Parathyroid adenoma (tissue), 2 donors: ENCODE data around the gene POLR1A.
A peak's percentile ranks its signal among the peaks of the same experiment; 100 is the strongest.

Experiments used
- H2AFZ ChIP-seq: fragments of 300-600 bp; sonication (generic); one replicate; pipeline ENCODE4 v1.7.0; 2017; ENCODE audit warnings: antibody characterized with exemption, mild to moderate bottlenecking
- H3K27ac ChIP-seq: fragments of 300-600 bp; sonication (generic); one replicate; pipeline ENCODE4 v1.7.0; 2017
- H3K27me3 ChIP-seq: fragments of 300-600 bp; sonication (generic); one replicate; pipeline ENCODE4 v1.7.0; 2017; ENCODE audit warnings: low read length; ENCODE audit not compliant: control insufficient read depth, insufficient read depth
- H3K36me3 ChIP-seq: fragments of 300-600 bp; sonication (generic); one replicate; pipeline ENCODE4 v1.7.0; 2017; ENCODE audit warnings: low read length; ENCODE audit not compliant: control insufficient read depth, insufficient read depth
- H3K4me1 ChIP-seq: fragments of 300-600 bp; sonication (generic); one replicate; pipeline ENCODE4 v1.7.0; 2017; ENCODE audit warnings: control low read depth
- H3K4me2 ChIP-seq: fragments of 300-600 bp; sonication (generic); one replicate; pipeline ENCODE4 v1.7.0; 2017; ENCODE audit warnings: low read length
- H3K4me3 ChIP-seq: fragments of 300-600 bp; sonication (generic); one replicate; pipeline ENCODE4 v1.7.0; 2017; ENCODE audit warnings: low read depth, low read length
- H3K79me2 ChIP-seq: fragments of 300-600 bp; sonication (generic); one replicate; pipeline ENCODE4 v1.7.0; 2017; ENCODE audit warnings: control low read depth
- H3K9ac ChIP-seq: fragments of 300-600 bp; sonication (generic); one replicate; pipeline ENCODE4 v1.7.0; 2017; ENCODE audit warnings: mild to moderate bottlenecking
- H3K9me3 ChIP-seq: fragments of 300-600 bp; sonication (generic); one replicate; pipeline ENCODE4 v1.7.0; 2017; ENCODE audit warnings: low read length; ENCODE audit not compliant: control insufficient read depth
- CTCF ChIP-seq: fragments of 300-600 bp; sonication (generic); IDR thresholded peaks from one replicate; pipeline ENCODE4 v1.7.0; 2017; ENCODE audit warnings: antibody characterized with exemption, mild to moderate bottlenecking
- donor health status: primary hyperparathyroidism.

The POLR1A gene

GRCh38 chr2:86105252-86105968, at the start of gene POLR1A:
Gene POLR1A (minus strand): TSS chr2:86105886. CDS start chr2:86105776, 110 bp downstream.
- H3K9ac ChIP-seq, result peak within 1 kb of the TSS; percentile 9
- H3K79me2 ChIP-seq, result peaks cover 49% of the 10 kb centered on the region
- TF ChIP-seq CTCF, result peak; percentile 9
- no peaks in the 10 kb centered on the region for H3K9me3 ChIP-seq
- H3K4me1 ChIP-seq, result peaks cover 5% of the 10 kb centered on the region
- H2AFZ ChIP-seq, result peak within 1 kb of the TSS; percentile 77
- no peaks in the 10 kb centered on the region for H3K27me3 ChIP-seq
- no peaks in the 10 kb centered on the region for H3K36me3 ChIP-seq
- H3K4me3 ChIP-seq, result peak within 1 kb of the TSS; percentile 95
- peak within 1 kb of the TSS; percentile 82 for H3K4me2 ChIP-seq
- peak within 1 kb of the TSS; percentile 80 for H3K27ac ChIP-seq

GRCh38 chr2:86150502-86150901, 44.8 kb upstream of the POLR1A start:
- no peak for TF ChIP-seq CTCF
- H3K79me2 ChIP-seq, result no peaks in the 10 kb centered on the region
- H3K4me1 ChIP-seq, result no peaks in the 10 kb centered on the region
- no peak overlapping the region for H3K4me3 ChIP-seq
- no peaks in the 10 kb centered on the region for H3K27me3 ChIP-seq
- H3K9ac ChIP-seq, result no peak overlapping the region
- H3K9me3 ChIP-seq, result no peaks in the 10 kb centered on the region
- H2AFZ ChIP-seq, result no peak overlapping the region
- no peak overlapping the region for H3K27ac ChIP-seq
- H3K4me2 ChIP-seq, result no peak overlapping the region
- H3K36me3 ChIP-seq, result no peaks in the 10 kb centered on the region

DNA sequence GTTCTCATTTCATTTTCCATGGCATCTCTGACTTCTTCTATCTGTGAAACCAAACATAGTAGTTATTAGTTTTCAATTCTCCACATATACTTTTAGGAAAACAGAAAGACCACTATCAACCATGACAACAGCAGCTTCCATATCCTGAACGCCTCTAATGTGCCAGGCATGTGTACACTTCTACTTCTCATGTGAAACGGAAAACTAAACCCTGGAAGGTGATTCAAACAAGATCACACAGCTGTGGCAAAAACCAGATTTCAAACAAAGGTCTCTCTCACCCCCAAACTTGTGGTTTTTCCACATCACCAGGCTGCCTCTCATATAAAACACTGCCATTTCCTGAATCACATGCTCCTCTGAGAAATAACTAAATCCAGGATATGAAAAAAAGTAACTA, 42.1 kb upstream of the POLR1A start:
- Histone ChIP-seq H3K27me3 (no peaks in the 10 kb centered on the region), H3K9ac (no peak overlapping the region), H3K79me2 (no peaks in the 10 kb centered on the region), H3K4me1 (no peaks in the 10 kb centered on the region), H3K27ac (no peak overlapping the region), H3K4me3 (no peak overlapping the region), H2AFZ (no peak overlapping the region), H3K36me3 (no peaks in the 10 kb centered on the region), H3K4me2 (no peak overlapping the region), H3K9me3 (no peaks in the 10 kb centered on the region)
- no peak for TF ChIP-seq CTCF

DNA sequence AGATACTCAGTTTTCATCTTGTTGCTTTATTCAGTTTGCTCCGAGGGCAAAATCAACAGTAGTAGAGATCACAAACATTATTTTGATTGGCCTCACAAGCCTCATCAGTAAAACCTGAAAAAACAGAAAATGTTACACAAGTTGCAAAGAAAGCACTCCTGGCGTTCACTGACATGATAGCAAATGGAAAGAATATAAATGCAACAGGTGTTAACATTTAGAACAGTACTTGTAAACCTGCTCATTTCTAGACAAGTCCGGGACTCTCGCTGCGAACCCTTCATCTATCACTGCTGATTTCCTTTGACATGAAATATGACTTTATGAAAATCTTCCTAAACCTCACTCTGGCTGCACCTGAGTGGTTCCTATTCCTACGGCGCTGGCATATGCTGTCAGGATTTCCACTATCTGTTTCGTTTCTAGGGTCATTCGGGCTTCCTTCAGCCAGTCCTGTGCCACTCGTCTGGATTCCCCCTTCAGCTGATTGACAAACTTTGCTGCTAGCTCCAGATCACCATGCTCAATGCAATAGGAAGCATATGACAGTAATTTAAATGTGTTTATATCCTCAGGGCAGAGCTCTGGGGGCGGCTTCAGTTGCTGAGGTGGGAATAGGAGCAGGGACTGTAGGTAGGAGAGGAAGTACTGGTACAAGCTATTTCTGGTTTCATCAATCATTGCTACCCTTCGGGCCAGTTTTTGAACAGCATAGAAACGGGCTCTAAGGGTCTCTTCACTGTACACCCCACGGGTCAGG, 38.4 kb upstream of the POLR1A start:
- no peak for TF ChIP-seq CTCF
- no peaks in the 10 kb centered on the region for H3K36me3 ChIP-seq

More for the DNA sequence above, 38.4 kb upstream of the POLR1A start:
- Histone ChIP-seq H3K27ac (no peak overlapping the region), H3K9ac (no peak overlapping the region), H3K9me3 (no peaks in the 10 kb centered on the region), H3K4me1 (no peaks in the 10 kb centered on the region), H3K79me2 (no peaks in the 10 kb centered on the region), H3K27me3 (no peaks in the 10 kb centered on the region), H3K4me3 (no peak overlapping the region), H2AFZ (no peak overlapping the region), H3K4me2 (no peak overlapping the region)
